Measurements from ENCODE around the gene NEUROD2.

DNA sequence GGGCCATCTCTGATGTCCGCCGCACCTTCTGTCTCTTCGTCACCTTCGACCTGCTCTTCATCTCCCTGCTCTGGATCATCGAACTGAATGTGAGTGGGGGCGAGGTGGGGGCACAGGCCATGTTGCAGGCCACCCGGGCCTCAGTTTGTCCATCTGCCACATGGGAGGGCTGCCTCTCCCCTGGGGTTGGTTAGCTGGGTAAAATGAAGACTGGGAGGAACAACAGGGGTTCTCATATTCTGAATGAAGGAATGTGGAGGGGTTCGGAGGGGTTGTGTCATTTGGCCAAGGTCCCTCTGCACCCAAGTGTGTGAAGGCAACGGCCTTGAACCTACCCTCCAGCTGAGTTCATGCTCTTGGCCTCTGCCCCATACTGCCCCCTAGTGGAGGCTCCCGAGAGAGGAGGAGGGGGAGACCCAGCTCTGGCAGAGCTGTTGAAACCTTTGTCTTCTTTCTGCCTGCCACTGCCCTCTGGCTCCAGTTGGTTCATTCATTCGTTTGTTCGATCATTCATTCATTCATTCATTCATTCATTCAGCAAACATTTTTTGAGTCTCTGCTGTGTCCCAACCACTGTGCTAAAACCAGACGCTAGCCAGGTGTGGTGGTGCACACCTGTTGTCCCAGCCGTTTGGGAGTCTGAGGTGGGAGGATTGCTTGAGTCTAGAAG is 46.1 kb upstream of the NEUROD2 start:
- TF ChIP-seq, protein P1, sequence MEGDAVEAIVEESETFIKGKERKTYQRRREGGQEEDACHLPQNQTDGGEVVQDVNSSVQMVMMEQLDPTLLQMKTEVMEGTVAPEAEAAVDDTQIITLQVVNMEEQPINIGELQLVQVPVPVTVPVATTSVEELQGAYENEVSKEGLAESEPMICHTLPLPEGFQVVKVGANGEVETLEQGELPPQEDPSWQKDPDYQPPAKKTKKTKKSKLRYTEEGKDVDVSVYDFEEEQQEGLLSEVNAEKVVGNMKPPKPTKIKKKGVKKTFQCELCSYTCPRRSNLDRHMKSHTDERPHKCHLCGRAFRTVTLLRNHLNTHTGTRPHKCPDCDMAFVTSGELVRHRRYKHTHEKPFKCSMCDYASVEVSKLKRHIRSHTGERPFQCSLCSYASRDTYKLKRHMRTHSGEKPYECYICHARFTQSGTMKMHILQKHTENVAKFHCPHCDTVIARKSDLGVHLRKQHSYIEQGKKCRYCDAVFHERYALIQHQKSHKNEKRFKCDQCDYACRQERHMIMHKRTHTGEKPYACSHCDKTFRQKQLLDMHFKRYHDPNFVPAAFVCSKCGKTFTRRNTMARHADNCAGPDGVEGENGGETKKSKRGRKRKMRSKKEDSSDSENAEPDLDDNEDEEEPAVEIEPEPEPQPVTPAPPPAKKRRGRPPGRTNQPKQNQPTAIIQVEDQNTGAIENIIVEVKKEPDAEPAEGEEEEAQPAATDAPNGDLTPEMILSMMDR (IDR thresholded peaks at IDR 0.05): peak; percentile 88
- TF ChIP-seq EZH2 (IDR thresholded peaks at IDR 0.05) (no peak), EZH2phosphoT487 (IDR thresholded peaks at IDR 0.05) (no peak)

All from neural progenitor cell (in vitro differentiated cells).